ENCODE results near the gene DNAAF3. TPM values are rescaled to one million over a fixed set of nuclear protein-coding genes. Genes with fewer than 3 reads are reported as not detected.

The DNAAF3 gene
- 0.26 and 0.47 TPM in 2 replicates for total RNA-seq

DNA sequence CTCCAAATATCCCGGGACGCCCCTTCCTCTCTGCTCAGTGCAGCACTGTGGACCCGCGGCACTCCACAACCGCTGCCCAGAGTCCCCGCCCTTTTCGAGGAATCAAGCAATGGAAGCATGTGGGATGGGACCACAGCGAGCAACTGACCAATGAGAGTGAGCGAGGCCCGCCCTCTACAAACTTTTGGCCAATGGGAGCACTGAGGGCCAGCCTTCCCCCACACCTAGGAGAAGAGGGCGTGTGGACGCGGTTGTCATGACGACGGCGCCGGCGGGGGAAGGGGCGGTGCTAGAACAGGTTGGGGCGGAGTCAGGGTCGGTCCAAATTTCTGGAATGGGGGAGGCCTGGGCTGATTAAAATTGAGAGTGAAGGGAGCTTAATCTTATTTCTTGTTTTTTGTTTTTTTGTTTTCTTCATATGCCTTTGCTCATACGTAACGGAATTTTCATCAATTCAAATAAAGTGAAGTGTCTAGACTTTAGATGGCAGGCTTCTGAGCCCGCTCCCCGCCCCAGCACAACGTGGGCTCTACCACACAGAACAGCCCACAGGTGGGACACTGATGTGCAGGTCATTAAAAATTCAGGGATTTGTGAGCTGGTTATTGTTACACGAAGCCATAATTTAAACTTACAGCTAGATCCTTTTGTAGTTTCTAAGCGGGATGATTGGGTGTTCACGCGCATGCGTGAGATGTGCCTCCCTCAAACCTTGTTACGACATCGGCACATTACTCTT lies at the start of gene DNAAF3:
DNAAF3 (minus strand) TSS at position 84 of the 739 bp plus-strand sequence. CDS start 200 bp downstream, outside the sequence.

DNA sequence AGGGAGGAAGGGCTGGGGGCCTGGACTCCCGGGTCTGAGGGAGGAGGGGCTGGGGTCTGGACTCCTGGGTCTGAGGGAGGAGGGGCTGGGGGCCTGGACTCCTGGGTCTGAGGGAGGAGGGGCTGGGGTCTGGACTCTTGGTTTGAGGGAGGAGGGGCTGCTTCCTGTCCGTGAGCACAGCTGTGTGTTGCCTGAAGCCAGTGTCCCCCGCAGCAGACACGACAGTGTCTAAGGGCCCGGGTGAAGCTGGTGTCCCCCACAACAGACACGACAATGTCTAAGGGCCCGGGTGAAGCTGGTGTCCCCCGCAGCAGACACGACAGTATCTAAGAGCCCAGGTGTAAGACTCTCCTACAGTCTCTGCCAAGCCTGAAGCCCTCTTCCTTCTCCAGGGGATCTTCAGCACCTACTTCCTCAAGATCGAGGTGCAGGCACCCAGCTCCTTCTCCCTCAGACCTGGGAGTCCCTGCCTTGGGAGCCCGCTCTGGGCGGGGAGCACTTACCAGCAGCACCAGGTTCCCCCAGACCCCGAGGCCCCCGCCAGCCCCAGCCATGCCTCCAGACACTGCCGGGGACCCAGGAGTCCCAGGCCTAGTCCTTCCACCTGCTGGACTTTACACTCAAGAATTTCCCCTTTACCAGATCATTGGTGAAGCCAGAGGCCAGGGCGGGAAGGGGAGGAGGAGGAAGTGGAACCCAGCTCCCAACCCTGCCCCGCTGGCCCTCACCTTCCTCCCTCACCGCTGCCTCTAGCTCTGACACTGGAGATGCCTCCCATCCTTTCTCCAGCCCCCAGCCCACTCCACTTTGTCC lies 42.7 kb upstream of the DNAAF3 start, which contains the start of gene PTPRH:
PTPRH (minus strand) TSS at position 622 of the 813 bp plus-strand sequence; CDS start at position 554, 68 bp downstream.

DNA sequence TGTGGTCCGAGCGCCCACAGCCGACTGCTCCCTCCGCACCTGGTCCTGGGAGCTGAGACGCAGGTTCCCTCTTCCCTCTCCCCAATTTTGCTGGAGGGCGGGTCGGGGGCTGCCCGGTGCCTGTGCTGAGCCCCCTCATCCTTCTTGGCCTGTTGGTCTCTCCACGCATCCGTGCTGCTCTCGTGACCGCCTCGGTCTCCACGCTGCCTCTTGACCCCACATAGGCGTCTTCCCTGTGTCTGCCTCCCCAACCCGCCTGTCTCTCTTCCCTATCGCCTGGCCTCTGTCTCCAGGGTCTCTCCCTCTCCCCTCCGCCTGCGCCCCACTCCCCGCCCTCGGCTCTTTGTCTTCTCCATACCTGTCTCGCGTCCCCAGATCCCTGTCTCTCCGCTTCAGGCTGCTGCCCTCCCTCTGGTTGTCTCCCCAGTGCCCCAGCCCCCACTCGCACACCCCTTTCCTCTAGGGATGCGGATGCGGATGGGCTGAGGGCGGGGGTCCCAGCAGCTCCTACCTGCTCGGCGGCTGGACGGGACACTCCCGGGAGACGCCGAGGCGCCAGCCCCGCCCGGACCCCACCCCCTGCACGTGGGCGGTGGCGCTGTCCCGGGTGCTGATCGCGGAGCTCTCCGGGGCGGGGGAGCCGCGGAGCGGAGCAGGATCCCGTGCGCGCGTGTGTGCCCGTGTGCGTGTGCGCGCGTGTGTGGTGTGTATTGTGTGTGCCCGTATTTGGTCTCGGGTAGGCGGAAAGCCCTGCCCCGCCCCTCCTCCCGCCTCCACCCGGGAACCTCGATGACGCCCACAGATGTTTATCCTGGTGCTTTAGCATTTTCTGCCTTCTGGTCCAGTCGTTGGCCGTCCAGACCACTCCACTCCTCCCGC lies 13.4 kb upstream of the DNAAF3 start, which contains the start of gene SYT5:
SYT5 (minus strand) TSS at position 684 of the 879 bp plus-strand sequence. CDS start 1,248 bp downstream, outside the sequence.

DNA sequence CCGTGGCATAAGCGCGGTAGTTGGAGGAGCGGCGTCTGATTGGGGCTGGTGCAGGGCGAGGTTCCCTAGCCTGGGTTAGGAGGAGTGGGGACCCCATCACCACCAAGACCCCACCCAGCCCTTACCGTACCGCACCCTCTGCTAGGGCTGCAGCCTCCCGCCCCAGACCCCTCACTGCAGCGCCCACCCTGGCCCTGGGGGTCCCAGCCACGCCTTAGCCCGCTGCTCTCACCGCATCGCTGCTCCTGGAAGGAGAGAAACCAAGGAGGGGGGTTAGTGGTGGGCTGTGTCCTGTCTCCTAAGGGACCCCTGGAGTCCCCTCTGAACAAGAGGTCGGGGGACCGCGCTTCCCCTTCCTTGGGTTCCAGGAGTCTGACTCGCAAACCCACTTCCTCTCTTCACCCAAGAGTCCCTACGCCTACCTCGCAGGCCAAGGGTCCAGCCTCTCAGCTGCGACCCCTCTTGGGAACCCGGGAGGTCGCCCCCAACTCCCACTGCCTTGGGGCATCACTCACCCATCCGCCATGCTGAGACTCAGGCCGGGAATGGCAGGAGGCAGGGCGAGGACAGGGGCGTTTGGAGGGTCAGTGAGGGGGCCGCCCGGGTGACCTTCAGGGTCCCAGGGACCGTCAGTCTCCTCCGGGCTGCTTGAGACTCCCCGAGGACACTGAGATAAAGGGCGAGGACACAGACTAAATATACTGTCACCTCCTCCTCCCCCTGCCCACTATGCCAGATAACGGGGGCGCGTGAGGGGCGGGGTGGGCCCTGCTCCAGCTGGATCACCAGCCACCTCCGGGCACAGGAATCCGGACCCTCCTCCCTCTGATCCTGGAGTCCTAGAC lies 9.1 kb downstream of the DNAAF3 start, which contains the start of gene TNNI3:
TNNI3 (minus strand) TSS at position 669 of the 845 bp plus-strand sequence; CDS start at position 526, 143 bp downstream.

DNA sequence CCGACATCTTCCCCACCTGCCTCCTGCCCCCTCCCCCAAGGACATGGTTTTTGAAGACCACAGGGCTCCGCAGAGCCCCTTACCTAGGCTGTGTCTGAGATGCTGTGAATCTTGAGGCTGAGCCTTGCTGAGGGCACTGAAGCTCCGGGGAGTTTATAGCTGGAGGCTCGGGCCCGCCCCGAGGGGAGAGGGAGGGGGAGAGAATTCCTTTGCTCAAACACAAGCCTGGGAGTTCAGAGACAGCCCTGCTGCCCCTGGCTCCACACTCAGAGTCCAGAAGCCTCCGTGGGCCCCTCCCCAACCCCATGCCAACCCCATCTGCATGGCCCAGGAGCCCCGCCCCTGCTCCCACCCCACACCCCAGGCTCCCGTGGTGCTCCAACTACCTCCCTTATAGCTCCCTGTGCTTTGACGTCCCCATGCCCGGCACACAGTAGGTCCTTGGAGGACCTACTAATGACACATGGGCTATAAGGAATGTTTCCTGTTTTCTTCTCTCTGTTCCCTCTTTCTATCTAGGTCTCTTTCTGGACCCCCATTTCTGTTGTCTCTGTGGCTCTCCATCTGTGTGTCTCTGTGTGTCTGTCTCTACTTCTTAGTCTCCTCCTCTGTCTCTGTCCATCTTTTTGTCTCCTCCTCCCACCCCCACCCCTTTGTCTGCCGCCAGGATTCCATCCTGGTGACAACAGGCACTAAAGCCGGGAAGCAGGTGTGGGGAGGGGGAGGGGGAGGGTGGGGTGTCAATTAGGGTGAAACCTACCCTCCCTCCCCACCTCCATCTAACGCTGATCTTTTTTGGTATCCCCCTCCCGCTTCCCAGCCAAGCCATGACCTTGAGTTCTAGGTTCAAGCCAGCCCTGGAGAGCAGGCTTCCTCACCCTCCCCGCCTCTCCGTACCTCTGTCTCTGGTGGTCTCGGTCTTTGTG lies 17.1 kb downstream of the DNAAF3 start, which contains the start of gene TNNT1:
TNNT1 (minus strand) TSS at position 129 of the 926 bp plus-strand sequence. CDS start 2,049 bp downstream, outside the sequence.

DNA sequence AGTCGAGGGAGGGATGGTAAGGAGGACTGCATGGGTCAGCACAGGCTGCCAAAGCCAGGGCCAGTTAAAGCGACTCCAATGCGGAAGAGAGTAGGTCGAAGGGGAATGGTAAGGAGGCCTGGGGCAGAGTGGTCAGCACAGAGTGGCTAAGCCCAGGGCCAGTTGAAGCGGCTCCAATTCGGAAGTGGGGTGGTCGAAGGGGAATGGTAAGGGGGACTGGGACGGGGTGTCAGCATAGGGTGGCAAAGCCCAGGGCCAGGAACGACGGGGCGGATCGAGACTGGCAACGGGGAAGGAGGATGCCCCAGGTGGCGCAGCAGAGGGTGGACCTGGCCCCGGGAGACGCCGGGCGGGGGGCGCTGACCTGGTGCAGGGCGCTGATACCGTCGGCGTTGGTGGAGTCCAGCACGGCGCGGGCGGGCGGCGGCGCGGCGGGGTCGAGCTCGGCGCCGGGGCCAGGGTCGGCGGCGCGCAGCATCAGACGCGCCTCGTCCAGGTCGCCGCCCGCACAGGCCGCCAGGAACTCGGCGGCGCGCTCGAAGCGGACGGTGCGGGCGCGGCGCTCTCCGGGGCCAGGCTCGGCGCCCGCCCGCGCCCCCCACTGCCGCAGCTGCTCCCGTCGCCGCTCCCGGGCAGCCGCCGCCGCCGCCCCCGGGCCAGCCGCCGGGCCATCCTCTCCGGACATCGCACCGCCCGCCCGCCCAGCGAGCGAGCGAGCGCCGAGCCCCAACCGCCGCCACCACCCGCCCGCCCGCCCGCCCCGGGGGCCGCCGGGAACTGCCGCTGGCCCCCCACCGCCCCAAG lies 49.4 kb downstream of the DNAAF3 start, which contains the start of gene PPP1R12C:
PPP1R12C (minus strand) TSS at position 779 of the 804 bp plus-strand sequence; CDS start at position 685, 94 bp downstream.

Other genes starting within 250 kb of the DNAAF3 start
- gene NLRP7, start 219.1 kb downstream of the DNAAF3 start, total RNA-seq: not detected in 2 replicates
- not detected in 2 replicates for gene NLRP2, start 200.2 kb downstream of the DNAAF3 start, total RNA-seq
- gene GP6, start 128.3 kb downstream of the DNAAF3 start, total RNA-seq: 0.09 TPM in 1 of 2 replicates, not detected in the other
- 4.3 and 8.2 TPM in 2 replicates for gene RDH13, start 103.5 kb downstream of the DNAAF3 start, total RNA-seq
- 0.47 and 0.52 TPM in 2 replicates for gene EPS8L1, start 90.7 kb downstream of the DNAAF3 start, total RNA-seq
- gene PPP1R12C, start 49.0 kb downstream of the DNAAF3 start, total RNA-seq: 23.5 and 25.4 TPM in 2 replicates
- gene TNNT1, start 17.4 kb downstream of the DNAAF3 start, total RNA-seq: 29.6 and 33.3 TPM in 2 replicates
- gene TNNI3, start 8.9 kb downstream of the DNAAF3 start, total RNA-seq: 0.32 and 0.52 TPM in 2 replicates
- 0.09 and 0.16 TPM in 2 replicates for gene SYT5, start 13.7 kb upstream of the DNAAF3 start, total RNA-seq
- 4.1 and 9.8 TPM in 2 replicates for gene PTPRH, start 42.9 kb upstream of the DNAAF3 start, total RNA-seq
- gene TMEM86B, start 62.1 kb upstream of the DNAAF3 start, total RNA-seq: 0.95 and 1.5 TPM in 2 replicates
- 24.0 and 24.4 TPM in 2 replicates for gene PPP6R1, start 92.4 kb upstream of the DNAAF3 start, total RNA-seq
- gene HSPBP1, start 113.5 kb upstream of the DNAAF3 start, total RNA-seq: 20.2 and 20.3 TPM in 2 replicates
- gene BRSK1, start 117.4 kb upstream of the DNAAF3 start, total RNA-seq: 3.5 and 7.0 TPM in 2 replicates
- gene TMEM150B, start 158.7 kb upstream of the DNAAF3 start, total RNA-seq: not detected in 2 replicates
- 7.1 and 10.3 TPM in 2 replicates for gene KMT5C, start 173.3 kb upstream of the DNAAF3 start, total RNA-seq
- gene COX6B2, start 188.1 kb upstream of the DNAAF3 start, total RNA-seq: 0.16 TPM in 1 of 2 replicates, not detected in the other
- gene GARIN5B, start 196.6 kb upstream of the DNAAF3 start, total RNA-seq: not detected in 2 replicates
- 0.94 and 1.6 TPM in 2 replicates for gene IL11, start 203.8 kb upstream of the DNAAF3 start, total RNA-seq
- gene TMEM190, start 210.2 kb upstream of the DNAAF3 start, total RNA-seq: 0.47 TPM in 1 of 2 replicates, not detected in the other
- 0.16 TPM in 1 of 2 replicates, not detected in the other for gene TMEM238, start 217.7 kb upstream of the DNAAF3 start, total RNA-seq
- 202 and 304 TPM in 2 replicates for gene RPL28, start 219.3 kb upstream of the DNAAF3 start, total RNA-seq
- gene UBE2S, start 241.2 kb upstream of the DNAAF3 start, total RNA-seq: 8.6 and 20.3 TPM in 2 replicates